ENCODE data around the gene ATP8A2. TPM values are rescaled to one million over a fixed set of nuclear protein-coding genes. Genes with fewer than 3 reads are reported as not detected.
A peak's percentile ranks its signal among the peaks of the same experiment; 100 is the strongest.
"Not testable (repeated sequence)": the region's sequence is repeated elsewhere in the genome, so short reads cannot be mapped to it uniquely, and the experiment has no call there.

The ATP8A2 gene
- total RNA-seq, 1 donor from 2014 or later: 0.16 TPM

- Mint-ChIP-seq H3K4me3 (ENCODE audit: low read depth) (no peak overlapping the region), H3K27me3 (ENCODE audit: low read depth) (no peaks in the 10 kb centered on the region), H3K9me3 (no peaks in the 10 kb centered on the region), H3K4me1 (ENCODE audit: low read depth) (no peaks in the 10 kb centered on the region), H3K36me3 (ENCODE audit: low read depth) (no peaks in the 10 kb centered on the region), H3K27ac (no peak overlapping the region)
- intact Hi-C loops (cut with micrococcal nuclease): no loop called here
- no peak for DNase-seq (ENCODE audit: low spot score)
Measured at GRCh38 chr13:25538276-25538675, 166.5 kb downstream of the ATP8A2 start.

DNA sequence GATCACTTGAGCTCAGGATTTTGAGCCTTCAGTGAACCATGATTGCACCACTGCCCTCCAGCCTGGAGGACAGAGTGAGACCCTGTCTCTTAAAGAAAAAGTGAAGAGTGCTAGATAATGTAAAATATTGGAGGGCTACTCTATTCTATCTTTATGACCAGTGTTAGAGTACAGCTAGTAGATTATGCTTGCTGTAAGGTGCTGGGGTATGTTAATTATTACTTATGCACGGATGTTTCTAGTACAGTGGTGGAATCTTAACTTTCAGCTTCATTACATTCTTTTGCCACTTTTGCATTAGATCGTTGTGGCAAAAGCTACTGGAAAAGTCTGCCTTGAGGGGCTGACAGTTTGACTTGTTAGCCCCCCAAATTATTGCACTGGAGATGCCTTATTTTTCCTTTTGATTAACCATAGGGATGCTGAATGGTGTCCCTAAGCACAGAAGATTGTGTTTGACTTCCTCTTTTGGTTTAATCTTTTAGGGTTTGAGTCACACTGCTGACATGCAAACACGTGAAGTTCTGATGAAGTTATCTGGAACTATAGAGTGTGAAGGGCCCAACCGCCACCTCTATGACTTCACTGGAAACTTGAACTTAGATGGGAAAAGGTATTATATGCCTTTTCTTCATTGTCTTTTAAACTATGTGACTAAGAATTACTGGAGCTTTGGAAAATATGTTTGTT is 169.8 kb downstream of the ATP8A2 start:
- Mint-ChIP-seq H3K4me1 (ENCODE audit: low read depth) (no peaks in the 10 kb centered on the region), H3K27ac (no peak overlapping the region), H3K36me3 (ENCODE audit: low read depth) (no peaks in the 10 kb centered on the region), H3K27me3 (ENCODE audit: low read depth) (no peaks in the 10 kb centered on the region), H3K4me3 (ENCODE audit: low read depth) (no peak overlapping the region), H3K9me3 (no peaks in the 10 kb centered on the region)
- DNase-seq (ENCODE audit: low spot score): no peak
- intact Hi-C loops (cut with micrococcal nuclease): no loop called here

- intact Hi-C loops (cut with micrococcal nuclease); H3K27me3 Mint-ChIP-seq (ENCODE audit: low read depth); H3K4me3 Mint-ChIP-seq (ENCODE audit: low read depth); H3K36me3 Mint-ChIP-seq (ENCODE audit: low read depth); DNase-seq (ENCODE audit: low spot score); H3K27ac Mint-ChIP-seq; H3K4me1 Mint-ChIP-seq (ENCODE audit: low read depth); H3K9me3 Mint-ChIP-seq: not testable (repeated sequence)
Measured at GRCh38 chr13:25548991-25549390, 177.2 kb downstream of the ATP8A2 start.

GRCh38 chr13:25561812-25562211 is 190.0 kb downstream of the ATP8A2 start:
- Mint-ChIP-seq H3K4me3 (ENCODE audit: low read depth) (no peak overlapping the region), H3K9me3 (no peaks in the 10 kb centered on the region), H3K27me3 (ENCODE audit: low read depth) (peaks cover 2% of the 10 kb centered on the region), H3K27ac (no peak overlapping the region), H3K4me1 (ENCODE audit: low read depth) (no peaks in the 10 kb centered on the region), H3K36me3 (ENCODE audit: low read depth) (no peaks in the 10 kb centered on the region)
- intact Hi-C loops (cut with micrococcal nuclease): no loop called here
- DNase-seq (ENCODE audit: low spot score): no peak

- Mint-ChIP-seq H3K27me3 (ENCODE audit: low read depth) (peaks cover 23% of the 10 kb centered on the region), H3K4me1 (ENCODE audit: low read depth) (peaks cover 2% of the 10 kb centered on the region), H3K4me3 (ENCODE audit: low read depth) (no peak overlapping the region), H3K9me3 (no peaks in the 10 kb centered on the region), H3K27ac (no peak overlapping the region), H3K36me3 (ENCODE audit: low read depth) (no peaks in the 10 kb centered on the region)
- intact Hi-C loops (cut with micrococcal nuclease): no loop called here
- DNase-seq (ENCODE audit: low spot score): no peak
Measured at GRCh38 chr13:25570185-25570584, 198.4 kb downstream of the ATP8A2 start.

- no peak for DNase-seq (ENCODE audit: low spot score)
Measured at GRCh38 chr13:25571237-25571636, 199.5 kb downstream of the ATP8A2 start.

GRCh38 chr13:25572171-25572570 is 200.4 kb downstream of the ATP8A2 start:
- intact Hi-C loops (cut with micrococcal nuclease); H3K4me3 Mint-ChIP-seq (ENCODE audit: low read depth): not testable (repeated sequence)
- H3K27me3 Mint-ChIP-seq (ENCODE audit: low read depth): peaks cover 33% of the 10 kb centered on the region

More at GRCh38 chr13:25571237-25571636, 199.5 kb downstream of the ATP8A2 start:
- Mint-ChIP-seq H3K27me3 (ENCODE audit: low read depth) (peaks cover 29% of the 10 kb centered on the region), H3K36me3 (ENCODE audit: low read depth) (no peaks in the 10 kb centered on the region), H3K27ac (no peak overlapping the region), H3K4me1 (ENCODE audit: low read depth) (peaks cover 5% of the 10 kb centered on the region), H3K9me3 (no peaks in the 10 kb centered on the region), H3K4me3 (ENCODE audit: low read depth) (no peak overlapping the region)
- intact Hi-C loops (cut with micrococcal nuclease): no loop called here

DNA sequence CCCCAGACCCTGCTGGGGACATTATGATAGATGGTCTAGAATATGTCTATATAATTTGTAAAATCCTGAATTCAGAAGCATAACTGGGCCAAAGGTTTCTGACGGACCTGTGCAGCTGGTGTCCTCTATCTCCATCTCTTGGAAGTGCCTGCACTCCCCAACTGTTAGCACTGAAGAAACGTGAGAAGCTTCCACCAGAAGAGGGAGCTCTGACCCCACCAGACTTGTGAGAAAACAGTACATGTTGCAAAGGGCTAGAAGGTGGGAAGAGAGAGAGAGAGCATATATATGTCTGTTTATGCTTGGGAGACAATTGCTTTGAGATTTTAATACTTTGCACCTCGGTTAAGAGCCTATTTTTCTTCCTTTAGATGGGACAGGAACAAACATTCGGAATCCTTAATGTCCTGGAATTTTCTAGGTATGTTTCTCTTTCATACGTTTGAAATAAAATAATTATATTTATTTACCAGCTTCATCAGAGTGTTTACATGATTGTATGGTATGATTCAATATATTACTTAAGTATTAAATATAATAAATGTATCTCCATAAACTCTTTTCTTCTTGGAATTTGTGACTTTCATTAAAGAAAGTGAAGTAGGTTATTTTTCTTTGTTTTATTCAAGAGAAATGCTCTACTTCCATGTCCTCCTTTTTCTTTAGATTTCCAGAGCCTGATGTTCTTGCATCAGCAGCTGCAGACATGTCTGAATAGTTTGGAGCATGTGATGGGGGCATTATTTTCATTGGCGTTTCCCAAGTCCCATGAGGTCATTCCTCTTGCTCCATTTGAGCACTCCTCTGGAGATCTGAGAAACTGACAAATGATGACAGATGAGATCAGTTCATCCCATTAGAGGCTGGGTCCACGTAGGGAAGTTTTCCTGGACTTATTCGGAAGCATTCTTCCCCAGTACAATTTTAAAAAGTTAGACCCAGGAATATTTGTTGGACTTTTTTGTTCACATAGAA is 202.9 kb downstream of the ATP8A2 start:
- Mint-ChIP-seq H3K9me3 (no peaks in the 10 kb centered on the region), H3K27ac (no peak overlapping the region), H3K4me1 (ENCODE audit: low read depth) (peaks cover 5% of the 10 kb centered on the region)

More at GRCh38 chr13:25572171-25572570, 200.4 kb downstream of the ATP8A2 start:
- DNase-seq (ENCODE audit: low spot score); H3K27ac Mint-ChIP-seq; H3K9me3 Mint-ChIP-seq; H3K4me1 Mint-ChIP-seq (ENCODE audit: low read depth); H3K36me3 Mint-ChIP-seq (ENCODE audit: low read depth): not testable (repeated sequence)

DNA sequence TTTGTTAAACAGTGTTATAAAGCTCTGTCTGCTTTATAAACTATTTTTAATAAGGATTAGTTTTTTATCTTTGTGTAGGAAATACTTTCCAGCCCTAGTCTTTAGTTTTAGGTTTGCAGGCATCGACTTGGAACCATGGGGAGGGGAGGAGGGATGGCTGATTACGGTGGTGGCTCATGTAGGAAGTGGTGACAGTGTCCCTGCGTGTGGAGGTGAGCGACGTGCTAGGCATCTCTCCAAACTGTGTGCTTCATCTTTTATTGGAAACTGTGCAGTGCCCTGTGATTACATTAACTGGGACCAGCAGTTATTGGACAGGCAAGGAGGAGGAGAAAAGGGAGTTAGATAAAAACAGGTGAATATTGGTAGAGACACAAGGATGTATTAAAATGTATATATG is 203.8 kb downstream of the ATP8A2 start:
- Mint-ChIP-seq H3K9me3 (no peaks in the 10 kb centered on the region), H3K36me3 (ENCODE audit: low read depth) (no peaks in the 10 kb centered on the region), H3K27ac (no peak overlapping the region), H3K4me3 (ENCODE audit: low read depth) (no peak overlapping the region), H3K4me1 (ENCODE audit: low read depth) (peaks cover 5% of the 10 kb centered on the region), H3K27me3 (ENCODE audit: low read depth) (peaks cover 29% of the 10 kb centered on the region)
- intact Hi-C loops (cut with micrococcal nuclease): loop anchor here (2.0 kb wide), 1 partner anchor 487 kb away; no protein-coding TSS in a partner anchor
- no peak for DNase-seq (ENCODE audit: low spot score)

More for the DNA sequence above, 202.9 kb downstream of the ATP8A2 start:
- Mint-ChIP-seq H3K27me3 (ENCODE audit: low read depth) (peaks cover 32% of the 10 kb centered on the region), H3K36me3 (ENCODE audit: low read depth) (no peaks in the 10 kb centered on the region), H3K4me3 (ENCODE audit: low read depth) (no peak overlapping the region)
- DNase-seq (ENCODE audit: low spot score): peak; percentile 59
- intact Hi-C loops (cut with micrococcal nuclease): loop anchor here (1.0 to 2.0 kb wide), 2 partner anchors 488 to 498 kb away; no protein-coding TSS in a partner anchor

DNA sequence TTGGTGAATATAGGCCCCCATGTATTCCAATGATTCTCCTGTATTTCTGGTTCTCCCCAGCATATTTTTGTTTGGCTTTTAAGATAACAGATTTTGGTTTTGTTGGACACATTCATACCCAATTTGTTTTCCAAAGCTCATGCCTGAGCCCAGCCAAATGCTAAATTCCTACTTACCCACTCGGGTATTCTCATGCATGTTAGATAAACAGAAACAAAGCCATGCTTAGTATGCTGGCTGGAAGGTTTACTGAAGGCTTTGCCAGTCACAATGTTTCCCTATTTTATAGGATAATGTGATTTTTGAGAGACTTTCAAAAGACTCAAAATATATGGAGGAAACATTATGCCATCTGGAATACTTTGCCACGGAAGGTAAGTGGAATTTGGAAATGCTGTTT is 206.8 kb downstream of the ATP8A2 start:
- no peak for DNase-seq (ENCODE audit: low spot score)
- no peaks in the 10 kb centered on the region for H3K9me3 Mint-ChIP-seq

DNA sequence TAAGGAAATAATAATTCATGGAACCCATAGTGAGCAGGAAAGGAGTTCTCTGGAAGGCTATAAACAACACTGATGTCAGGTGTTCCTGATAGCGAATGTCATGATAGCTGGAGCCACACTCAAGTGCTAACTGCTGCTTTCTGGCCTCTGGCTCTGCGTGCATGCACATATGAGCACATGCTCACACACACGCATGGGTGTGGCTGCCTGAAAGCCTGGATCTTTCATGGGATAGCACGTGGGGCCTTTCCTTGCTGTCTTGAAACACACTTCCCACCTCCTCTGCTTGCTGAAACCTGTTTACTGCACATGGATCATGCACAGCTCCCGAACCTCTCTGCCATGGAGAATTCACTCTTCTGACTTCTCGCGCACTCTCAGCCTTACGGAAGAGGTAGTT is 207.4 kb downstream of the ATP8A2 start:
- no peaks in the 10 kb centered on the region for H3K36me3 Mint-ChIP-seq (ENCODE audit: low read depth)
- H3K9me3 Mint-ChIP-seq: no peaks in the 10 kb centered on the region
- H3K27me3 Mint-ChIP-seq (ENCODE audit: low read depth): peaks cover 36% of the 10 kb centered on the region
- H3K4me1 Mint-ChIP-seq (ENCODE audit: low read depth): peaks cover 5% of the 10 kb centered on the region
- H3K27ac Mint-ChIP-seq: no peak overlapping the region
- no peak for DNase-seq (ENCODE audit: low spot score)
- no peak overlapping the region for H3K4me3 Mint-ChIP-seq (ENCODE audit: low read depth)
- intact Hi-C loops (cut with micrococcal nuclease): no loop called here

More for the DNA sequence above, 206.8 kb downstream of the ATP8A2 start:
- Mint-ChIP-seq H3K36me3 (ENCODE audit: low read depth) (no peaks in the 10 kb centered on the region), H3K27me3 (ENCODE audit: low read depth) (peaks cover 31% of the 10 kb centered on the region), H3K4me1 (ENCODE audit: low read depth) (peaks cover 5% of the 10 kb centered on the region), H3K27ac (no peak overlapping the region), H3K4me3 (ENCODE audit: low read depth) (no peak overlapping the region)
- intact Hi-C loops (cut with micrococcal nuclease): no loop called here

- no peaks in the 10 kb centered on the region for H3K9me3 Mint-ChIP-seq
- DNase-seq (ENCODE audit: low spot score): no peak
- no peak overlapping the region for H3K4me3 Mint-ChIP-seq (ENCODE audit: low read depth)
- intact Hi-C loops (cut with micrococcal nuclease): no loop called here
- H3K27me3 Mint-ChIP-seq (ENCODE audit: low read depth): peaks cover 31% of the 10 kb centered on the region
- H3K36me3 Mint-ChIP-seq (ENCODE audit: low read depth): no peaks in the 10 kb centered on the region
- no peaks in the 10 kb centered on the region for H3K4me1 Mint-ChIP-seq (ENCODE audit: low read depth)
- H3K27ac Mint-ChIP-seq: no peak overlapping the region
Measured at GRCh38 chr13:25581351-25581750, 209.6 kb downstream of the ATP8A2 start.

DNA sequence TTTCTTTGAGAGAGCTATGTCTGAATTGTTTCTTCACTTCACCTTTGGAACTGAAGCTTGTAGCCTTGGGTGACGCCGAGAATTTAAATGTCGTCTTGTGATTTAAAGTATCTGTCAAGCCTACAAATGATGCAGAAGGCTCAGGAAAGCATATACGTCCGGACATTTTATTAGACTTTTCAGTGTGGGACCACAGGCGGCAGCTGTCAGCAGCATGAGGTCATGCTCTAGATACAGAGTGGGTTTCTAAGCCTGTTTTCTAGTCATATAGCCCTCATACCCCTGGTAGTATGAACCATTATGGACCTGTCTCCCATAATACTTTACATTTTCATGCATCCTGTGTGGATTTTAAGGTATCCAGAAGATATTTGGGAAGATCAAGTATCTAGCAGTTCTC is 212.3 kb downstream of the ATP8A2 start:
- Mint-ChIP-seq H3K27me3 (ENCODE audit: low read depth) (peaks cover 31% of the 10 kb centered on the region), H3K27ac (no peak overlapping the region), H3K4me1 (ENCODE audit: low read depth) (no peaks in the 10 kb centered on the region), H3K9me3 (no peaks in the 10 kb centered on the region), H3K36me3 (ENCODE audit: low read depth) (no peaks in the 10 kb centered on the region), H3K4me3 (ENCODE audit: low read depth) (no peak overlapping the region)
- no peak for DNase-seq (ENCODE audit: low spot score)
- intact Hi-C loops (cut with micrococcal nuclease): no loop called here
